SKM-1 treated with dmso at 0.1 percent for 144 hours (cell line): ENCODE results near the gene WFS1.
A peak's percentile ranks its signal among the peaks of the same experiment; 100 is the strongest.

Source experiments
- DNase-seq: peaks from one replicate; lab custom pipeline; 2025; ENCODE audit not compliant: unreplicated experiment; lab: John Stamatoyannopoulos, UW

WFS1 gene

DNA sequence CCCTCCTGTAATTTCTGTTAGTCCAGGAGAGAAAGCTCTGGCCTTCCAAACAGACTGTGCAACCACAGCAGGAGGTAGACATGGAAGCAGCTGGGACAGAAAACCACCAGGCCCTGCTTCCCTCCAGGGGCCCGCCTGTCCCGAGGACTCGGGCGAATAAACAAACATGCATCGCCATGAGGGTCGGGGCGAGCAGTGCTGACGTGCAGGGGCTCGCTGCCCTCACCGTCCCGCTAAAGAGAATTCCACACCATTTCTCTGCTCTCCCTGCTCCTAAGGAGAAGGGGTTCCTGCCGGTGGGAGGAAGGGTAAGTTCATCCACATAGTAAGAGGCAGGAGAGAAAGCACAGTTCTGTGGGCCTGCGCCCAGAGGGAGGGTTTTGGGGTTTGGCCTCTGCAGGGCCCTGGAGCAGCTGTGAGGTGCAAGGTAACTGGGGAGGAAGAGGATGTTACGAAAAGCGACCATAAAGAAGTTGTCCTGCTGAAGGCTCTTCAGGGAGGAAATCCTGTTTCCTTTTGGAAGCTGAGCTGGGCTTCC, 54.9 kb downstream of the WFS1 start:
- DNase-seq: no peak

DNA sequence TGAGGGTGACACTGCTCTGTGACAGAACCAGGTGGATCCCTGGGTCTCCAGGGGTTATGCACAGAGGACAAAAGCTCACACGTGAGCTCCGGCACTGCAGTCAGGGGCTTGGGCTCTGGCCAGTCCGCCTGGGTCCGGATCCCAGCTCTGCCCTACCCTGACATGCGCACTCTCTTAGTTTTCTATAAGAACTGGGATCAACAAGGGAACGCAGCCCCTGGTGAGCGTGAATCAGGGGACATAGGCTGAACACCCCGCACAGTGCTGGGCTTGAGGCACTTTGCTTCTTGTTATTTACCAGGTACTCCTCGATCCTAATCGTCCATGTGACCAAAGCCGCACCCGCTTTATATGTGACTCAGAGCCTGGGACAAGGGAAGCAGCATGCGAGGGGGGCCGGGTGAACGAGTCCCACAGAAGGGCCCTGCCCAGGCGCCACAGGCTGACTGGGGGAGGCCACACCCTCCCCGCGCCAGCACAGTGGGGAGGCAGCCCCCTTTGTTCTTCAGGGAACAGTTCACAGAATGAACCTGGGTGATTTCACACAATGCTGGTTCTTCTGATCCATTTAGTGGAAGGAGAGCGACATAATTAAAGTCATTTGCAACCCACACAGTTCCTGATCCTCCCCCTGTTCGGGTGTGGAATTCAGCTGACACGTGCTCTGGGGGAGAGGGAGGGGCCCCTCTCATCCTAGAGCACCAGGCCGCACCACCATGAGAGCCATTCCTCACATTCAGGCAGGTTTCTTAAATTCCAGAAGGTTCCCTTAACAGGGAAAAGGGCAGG, 55.5 kb downstream of the WFS1 start:
- DNase-seq: no peak

DNA sequence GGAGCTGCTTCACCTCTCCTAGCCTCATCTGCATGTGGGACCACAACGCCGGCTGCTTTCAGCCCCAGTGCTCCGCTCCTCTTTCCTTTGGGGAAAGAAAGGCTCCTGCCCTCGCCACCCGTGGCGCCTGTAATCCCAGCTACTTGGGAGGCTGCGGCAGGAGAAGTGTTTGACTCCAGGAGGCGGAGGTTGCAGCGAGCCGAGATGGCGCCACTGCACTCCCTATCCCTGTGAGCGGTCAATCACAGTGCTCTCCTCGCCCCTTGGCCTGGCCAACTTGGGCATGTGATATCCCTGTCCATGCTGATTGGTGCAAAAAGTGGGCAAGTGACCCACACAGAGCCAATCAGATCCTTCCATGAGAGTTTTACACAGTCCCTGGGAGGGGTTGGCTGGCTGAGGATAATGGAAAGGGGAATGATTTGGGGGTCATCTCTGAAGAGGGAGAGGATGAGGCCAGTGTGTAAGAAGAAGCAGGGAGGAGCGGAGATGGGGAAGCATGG, 56.2 kb downstream of the WFS1 start:
- no peak for DNase-seq

- DNase-seq: no peak
Observed at GRCh38 chr4:6326312-6327060, 56.8 kb downstream of the WFS1 start.

GRCh38 chr4:6327220-6327917, 57.7 kb downstream of the WFS1 start:
- DNase-seq: peak; percentile 65

DNA sequence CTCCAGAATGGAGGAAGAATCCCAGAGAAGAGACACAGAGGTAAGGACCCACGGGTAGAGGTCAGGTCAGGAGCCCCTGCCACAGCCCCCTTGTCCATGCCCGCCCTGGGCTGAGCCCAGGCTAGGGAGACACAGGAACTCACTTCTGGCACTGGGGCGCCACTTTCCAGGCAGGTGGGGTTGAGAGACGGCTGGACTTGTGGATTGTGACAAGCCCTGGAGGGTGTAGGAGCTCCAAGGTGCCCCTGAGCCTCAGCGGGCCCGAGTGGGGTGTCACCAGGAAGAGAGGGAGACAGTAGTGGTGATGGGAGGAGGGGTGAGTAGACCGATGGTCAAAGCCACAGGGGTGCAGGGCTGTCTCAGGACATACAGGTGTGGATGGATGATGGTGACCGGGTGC, 58.9 kb downstream of the WFS1 start:
- DNase-seq: no peak

DNA sequence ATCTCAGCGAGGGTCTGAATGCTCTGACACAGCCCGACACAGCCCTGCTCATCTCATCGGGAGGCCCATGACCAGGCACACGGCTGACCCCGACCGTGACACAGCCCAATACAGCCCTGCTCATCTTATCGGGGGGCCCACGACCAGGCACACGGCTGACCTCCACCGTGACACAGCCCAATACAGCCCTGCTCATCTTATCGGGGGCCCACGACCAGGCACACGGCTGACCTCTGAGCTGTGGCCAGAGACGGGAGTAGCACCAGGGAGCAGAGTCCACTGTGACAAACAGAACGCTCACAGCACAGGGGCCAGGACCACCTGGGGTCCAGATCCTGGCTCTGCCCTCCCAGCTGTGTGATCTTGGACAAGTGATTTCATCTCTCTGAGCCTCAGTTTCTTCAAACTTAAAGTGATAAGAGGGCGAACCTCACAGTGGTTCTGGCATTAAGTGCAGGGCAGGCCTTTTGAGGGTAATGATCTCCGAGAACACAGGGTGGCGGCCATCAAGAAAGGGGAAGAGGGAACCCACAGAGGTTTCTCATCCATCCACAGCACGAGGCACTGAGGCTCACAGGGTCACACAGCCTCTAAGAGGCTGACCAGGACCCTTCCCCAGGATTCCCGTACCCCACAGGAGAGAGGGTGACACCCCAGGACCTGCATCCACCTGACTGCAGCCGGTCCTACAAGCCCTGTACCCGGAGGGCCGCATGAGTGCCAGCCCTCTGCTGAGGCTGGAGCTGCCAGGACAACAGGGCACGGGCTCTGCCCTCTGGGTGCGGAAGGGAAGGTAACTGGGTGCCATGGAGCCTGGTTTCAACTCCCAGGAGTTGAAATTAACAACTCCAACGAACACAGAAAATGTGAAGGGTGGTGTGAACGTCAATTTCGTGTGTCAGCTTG, 60.1 kb downstream of the WFS1 start:
- DNase-seq: no peak

- DNase-seq: no peak
Observed at GRCh38 chr4:6330384-6330767, 60.7 kb downstream of the WFS1 start.

GRCh38 chr4:6331018-6331417, 61.4 kb downstream of the WFS1 start:
- peak; percentile 34 for DNase-seq

DNA sequence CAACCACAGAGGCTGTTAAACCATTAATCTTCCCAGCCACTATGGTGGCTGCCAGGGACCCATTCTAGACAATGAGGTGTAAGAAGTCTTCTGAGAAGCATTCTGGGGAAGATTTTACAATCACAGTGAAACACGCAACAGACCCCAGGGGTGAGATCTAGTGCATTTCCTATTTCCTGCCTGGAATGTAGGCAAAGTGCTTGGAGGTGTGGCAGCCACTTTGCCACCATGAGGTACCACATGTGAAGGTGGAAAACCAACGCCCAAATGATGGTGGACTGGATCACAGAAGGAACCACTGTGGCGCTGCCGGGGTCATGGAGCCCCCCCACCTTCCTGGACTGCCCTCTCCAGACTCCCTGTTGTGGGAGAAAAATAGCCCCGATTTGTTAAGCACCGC, 61.8 kb downstream of the WFS1 start:
- no peak for DNase-seq

DNA sequence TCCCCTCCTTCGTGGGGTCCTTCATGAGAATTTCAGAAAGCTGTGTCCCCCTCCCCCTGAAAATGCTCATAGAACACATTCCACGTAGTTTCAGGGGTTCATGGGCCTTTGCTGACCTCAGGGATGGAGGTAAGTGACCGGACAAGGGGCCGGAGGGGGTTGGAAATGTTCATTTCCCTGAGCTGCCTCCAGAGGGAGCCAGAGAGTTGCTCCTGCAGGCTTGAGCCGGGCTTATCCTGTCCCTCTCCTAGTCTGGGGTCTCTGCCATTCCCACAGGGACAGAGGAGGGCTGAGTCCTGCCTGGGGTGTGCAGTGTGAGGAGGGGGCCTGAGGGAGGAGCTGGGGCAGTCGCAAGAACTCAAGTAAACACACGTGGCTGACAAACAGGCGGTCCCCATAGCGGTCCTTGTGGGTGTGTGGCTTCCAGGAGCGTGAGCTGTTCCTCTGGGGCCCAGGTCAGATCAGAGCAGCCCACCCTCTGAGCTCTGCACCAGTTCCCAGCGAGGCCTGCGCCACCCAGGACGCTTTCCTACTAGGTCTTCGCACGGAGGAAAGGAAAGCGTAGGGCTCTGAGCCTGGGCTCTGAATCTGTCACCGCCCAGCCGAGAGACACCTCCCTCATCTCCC, 62.5 kb downstream of the WFS1 start:
- no peak for DNase-seq

DNA sequence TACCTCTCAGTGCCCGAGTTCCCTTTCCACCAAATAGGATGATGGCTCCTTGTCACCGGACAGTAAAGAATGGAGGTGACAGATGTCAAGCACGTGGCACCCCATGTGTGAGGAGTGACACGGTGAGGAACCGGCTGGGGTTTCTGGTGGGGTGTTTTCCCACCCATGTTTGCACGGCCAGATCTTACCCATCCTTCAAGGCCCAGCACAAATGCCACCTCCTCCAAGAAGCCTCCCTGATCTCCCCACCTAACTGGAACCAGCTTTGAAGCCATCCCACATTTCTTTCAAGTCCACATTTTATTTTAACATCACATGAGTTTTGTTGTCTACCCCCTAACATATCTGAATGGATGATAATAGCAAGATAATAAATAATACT, 63.0 kb downstream of the WFS1 start:
- DNase-seq: no peak

- peak; percentile 7 for DNase-seq
Observed at GRCh38 chr4:6333301-6334202, 63.9 kb downstream of the WFS1 start.

GRCh38 chr4:6334203-6334887, 64.7 kb downstream of the WFS1 start:
- no peak for DNase-seq

DNA sequence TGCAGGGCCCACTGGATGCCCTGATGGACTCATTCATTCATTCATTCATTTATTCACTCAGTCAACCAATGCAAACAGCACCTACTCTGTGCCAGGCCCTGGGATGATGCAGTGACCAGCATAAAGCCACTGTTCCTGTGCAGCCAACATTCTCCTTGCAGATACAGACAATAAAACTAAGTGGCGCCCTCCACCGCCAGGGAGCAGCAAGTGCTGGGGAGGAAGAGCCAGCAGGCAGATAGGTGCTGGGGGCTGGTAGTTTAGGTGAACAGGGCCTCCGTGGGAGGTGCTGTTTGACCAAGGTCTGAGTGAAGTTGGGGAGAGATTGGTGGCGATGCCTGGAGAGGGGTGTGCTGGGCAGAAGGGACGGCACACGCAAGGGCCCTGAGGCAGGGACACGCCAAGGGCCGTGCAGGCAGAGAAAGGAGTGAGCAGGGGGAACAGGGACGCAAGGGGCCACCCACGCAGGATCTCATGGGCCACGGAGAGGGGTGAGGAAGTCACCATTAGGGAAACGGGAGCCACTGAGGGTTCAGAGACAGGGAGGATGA, 65.5 kb downstream of the WFS1 start:
- no peak for DNase-seq

DNA sequence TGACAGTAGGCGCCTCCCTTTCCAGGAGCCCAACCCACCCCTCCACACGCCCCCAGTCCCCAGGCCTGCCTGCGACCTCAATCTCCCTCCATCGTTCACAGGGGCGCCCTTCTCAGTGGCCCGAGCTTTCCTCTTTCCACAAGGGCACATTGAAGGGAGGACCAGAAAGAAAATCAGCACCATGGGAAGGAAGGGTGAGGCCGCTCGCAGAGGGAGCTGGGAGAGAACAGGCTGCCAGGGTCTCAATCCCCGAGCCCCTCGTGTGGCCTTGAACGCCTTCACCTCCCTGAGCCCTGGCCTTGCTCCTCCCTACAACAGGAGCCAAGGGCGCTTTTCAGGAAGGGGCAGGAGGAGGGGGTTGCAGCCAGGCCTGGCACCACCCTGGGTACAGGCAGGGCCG, 66.5 kb downstream of the WFS1 start:
- no peak for DNase-seq

DNA sequence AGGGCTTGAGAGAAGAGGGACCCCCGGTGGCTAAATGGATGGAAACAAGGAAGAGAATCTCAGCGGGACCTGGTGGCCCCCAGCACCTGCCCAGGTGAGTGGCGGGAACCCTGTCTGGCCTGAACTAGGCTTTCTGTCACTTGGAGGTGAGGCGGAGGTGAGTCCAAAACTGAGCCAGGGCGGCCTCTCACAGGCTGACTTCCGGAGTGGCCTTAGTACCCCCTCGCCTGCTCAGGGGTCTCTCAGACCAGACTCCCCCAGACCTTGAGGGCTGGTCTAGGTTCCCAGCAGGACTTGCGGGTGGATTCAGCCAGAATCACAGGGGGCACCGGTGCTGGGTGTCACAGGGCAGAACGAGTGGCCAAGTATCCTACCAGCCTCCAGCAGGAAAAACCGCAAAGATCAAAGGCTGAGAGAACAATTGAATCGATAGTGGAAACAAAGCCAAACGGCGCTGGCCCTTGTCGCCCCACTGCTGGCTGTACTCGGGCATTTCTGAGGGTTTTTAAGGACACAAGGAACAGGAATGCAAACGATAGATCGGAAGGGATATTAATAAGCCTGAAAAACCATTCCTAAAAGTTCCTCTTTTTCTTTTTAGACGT, 67.8 kb downstream of the WFS1 start:
- DNase-seq: no peak
